GM18907 (cell line): ENCODE data around the gene TMED8.
"Not testable (repeated sequence)": the region's sequence is repeated elsewhere in the genome, so short reads cannot be mapped to it uniquely, and the experiment has no call there.

Experiments used
- ATAC-seq: cut with Tn5 transposase; IDR thresholded peaks from one replicate; pipeline ENCODE4 v1.9.1; 2021; ENCODE audit warnings: mild to moderate bottlenecking, moderate library complexity; ENCODE audit not compliant: unreplicated experiment

The TMED8 gene

GRCh38 chr14:77324289-77324688 is 52.6 kb downstream of the TMED8 start:
- ATAC-seq = no peak

DNA sequence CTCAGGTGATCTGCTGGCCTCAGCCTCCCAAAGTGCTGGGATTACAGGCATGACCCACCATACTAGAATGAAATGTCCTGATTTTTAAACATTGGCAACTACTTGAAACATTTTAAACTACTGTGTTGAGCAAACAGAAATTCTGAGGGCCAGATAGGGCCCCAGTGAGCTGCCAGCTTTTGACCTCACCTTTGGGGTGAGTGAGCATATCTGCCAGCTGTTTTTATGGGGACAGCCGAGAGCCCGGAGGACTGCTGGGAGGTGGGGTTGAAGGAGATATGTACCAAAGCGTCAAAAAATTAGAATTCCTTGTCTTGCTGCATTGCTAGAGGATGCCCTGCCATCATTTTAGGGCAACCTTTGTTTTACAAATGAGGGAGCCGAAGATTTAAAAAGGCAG is 53.3 kb downstream of the TMED8 start:
- ATAC-seq = no peak

- ATAC-seq = no peak
Measured at GRCh38 chr14:77322951-77323350, 53.9 kb downstream of the TMED8 start.

DNA sequence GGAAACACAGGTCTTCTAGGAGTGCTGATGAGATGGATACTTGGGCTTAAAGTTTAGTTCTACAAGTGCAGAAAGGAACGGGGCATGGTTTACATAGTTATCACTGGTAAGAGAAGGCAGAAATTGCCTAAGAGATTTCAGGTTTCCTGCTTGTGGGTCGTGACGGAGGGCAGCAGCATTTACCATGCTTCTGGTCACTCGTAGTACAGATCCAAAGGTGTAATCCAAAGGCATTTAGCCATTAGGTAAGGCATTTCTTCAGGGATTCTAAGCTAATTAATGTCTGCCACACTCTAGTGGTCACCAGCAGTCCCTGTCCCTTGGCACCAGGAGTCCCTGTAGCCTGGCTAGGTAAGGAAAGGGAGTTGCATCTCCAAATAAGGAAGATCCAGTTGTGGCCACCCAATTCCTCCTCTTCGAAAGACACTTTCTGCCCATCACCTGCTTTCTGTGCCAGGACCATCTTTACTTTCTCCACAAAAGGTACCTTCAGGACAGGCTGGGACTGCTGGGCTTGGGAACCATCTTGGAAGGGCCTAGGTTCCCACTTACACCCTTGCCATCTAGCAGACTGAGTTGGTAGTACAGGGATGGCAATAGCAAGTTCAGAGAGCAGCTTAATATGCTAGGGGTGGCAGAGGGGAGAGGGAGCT is 54.5 kb downstream of the TMED8 start:
- ATAC-seq = no peak

DNA sequence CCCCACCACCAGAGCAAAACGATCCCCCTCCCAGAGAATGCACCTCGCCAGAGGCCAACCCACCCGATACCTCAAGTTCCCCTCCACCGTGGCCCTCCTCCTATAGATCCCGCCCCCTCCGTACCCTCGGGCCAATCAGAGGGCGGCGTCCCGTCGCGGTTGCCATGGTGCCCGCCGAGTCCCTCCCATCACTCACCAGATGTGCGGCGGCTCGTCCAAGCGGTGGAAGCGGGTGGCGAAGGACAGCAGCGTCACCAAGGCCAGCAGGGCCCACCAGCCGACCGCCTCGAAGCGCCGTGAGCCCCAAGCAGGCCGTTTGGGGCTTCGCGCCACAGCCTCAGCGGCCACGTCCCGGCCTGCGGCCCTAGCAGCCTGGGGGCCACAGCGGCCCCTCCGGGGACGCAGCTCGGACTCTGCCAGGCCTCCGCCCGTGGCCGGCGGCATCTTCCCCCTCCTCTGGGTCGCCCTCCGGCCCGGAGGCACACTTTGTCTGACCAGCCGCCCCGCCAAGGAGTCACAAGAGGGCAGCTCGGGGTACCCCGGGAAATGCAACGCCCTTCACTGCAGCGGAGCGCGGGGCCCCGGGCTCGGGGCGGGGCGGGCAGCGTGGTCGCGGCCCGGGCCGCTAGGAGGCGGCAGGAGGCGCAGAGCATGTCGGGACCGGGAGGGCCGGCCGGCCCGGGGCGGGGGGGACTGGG is 56.5 kb downstream of the TMED8 start, which contains the start of gene POMT2:
Gene POMT2, minus strand, starts transcription at position 646 of the 698 bp plus-strand sequence. Its CDS starts 202 bp downstream, at position 444.
- ATAC-seq = peak; percentile 77

DNA sequence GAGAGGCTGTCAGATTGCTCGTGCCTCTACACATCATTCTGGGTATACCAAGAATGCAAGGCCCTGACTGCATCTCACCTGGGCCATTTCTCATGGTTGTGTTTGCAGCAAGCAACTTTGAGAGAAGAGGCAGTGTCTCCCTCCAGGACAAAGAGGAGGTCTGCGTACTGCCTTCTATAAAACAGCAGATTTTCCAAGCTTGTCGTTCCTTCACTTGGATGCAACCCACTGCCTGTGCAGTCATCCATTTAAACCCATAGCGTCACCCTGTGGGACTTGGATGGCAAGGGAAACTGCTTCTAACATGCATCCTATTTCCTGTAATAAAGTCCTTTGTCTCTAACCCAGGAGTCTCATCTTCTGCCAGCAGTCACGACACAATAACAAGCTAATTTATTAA is 57.5 kb downstream of the TMED8 start:
- no peak for ATAC-seq

- not testable (repeated sequence) for ATAC-seq
Measured at GRCh38 chr14:77318756-77319155, 58.1 kb downstream of the TMED8 start.

- ATAC-seq = no peak
Measured at GRCh38 chr14:77318006-77318553, 58.8 kb downstream of the TMED8 start.

DNA sequence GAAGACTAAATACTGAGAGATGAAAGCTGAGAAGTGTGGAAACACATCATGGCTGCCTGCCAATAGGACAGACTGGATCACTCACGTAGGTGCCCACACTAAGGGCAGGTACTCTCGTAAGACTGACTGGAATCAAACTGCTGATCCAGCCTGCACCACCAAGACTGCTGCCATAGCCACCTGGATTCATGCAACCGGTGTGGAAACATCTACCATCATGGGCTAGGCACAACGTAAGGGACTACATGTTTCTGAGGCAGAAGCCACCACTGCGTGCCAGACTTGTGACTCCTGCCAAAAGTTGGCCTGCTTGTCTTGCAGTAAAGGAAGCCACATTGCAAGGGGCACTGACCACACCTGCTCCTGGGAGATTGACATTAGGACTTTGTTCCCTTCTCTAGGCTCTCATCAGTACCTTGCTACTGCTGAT is 60.0 kb downstream of the TMED8 start:
- no peak for ATAC-seq

DNA sequence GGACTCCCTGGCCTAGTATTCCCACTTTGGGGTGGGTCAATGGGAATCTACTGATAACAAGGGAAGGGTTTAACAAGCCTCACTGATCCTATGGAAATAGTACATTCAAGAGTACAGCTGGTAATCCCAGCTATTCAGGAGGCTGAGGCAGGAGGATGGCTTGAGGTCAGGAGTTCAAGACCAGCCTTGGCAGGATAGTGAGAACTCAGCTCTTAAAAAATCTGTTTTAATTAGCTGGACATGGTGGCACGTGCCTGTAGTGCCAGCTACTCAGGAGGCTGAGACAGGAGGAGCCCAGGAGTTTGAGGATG is 60.7 kb downstream of the TMED8 start:
- no peak for ATAC-seq

DNA sequence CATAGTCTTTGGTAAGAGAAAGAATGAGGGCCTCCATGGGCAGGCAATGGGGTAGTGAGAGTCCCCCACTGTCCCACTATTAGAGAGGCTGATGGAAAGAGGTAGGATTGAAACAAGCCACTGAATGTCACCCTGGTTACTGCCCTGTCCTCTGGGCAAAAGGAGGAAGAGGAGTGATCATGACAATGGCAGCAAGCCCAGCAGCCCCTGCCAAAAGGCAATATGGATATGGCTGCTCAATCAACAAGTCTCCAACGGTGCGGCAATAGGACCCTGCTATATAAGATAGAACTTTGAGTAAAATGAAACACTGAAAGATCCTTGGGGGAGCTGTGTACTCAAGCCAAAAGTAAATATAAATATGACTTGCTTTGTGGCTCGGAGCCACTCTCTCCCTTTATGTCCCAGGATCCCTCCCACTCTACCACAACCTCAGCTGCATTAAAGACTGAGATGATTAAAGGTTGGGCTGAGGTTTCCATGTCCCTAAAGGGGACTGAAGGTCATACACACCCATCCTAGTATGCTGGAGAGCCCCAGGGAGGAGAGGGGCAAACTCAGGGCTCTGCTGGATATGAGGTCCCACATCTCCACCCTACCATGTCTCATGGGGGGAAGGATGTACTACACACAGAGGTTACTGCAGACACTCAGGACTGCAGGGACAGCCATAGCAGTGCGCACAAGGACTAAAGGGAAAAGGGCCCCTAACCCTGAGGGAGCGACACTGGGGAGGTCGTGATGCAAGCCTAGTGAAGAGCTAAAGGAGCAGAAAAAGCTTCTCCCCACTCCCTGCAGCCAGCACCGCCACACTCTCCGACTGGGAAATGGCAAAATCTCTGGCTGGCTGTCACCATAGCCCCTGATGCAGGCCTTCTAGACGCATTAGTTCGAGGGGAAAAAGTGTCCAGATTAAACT is 62.1 kb downstream of the TMED8 start:
- ATAC-seq = no peak

GRCh38 chr14:77314043-77314442 is 62.9 kb downstream of the TMED8 start:
- ATAC-seq = no peak

DNA sequence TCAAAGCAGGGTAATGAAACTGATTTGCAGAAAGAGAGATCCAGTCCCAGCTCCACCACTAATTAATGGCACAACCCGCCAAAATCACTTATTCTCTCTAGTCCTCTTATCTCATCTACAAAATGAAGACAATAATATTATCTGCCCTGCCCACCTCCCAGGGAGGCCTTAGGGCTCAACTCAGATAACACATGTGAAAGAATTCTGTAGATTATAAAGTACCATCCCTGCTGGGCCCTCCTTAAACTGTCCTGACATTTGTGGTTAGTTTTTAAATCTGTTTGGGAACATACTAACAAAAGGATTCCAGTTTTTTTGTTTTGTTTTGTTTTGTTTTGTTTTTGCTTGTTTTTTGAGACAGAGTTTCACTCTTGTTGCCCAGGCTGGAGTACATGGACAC is 63.5 kb downstream of the TMED8 start:
- no peak for ATAC-seq

- ATAC-seq = no peak
Measured at GRCh38 chr14:77311217-77311616, 65.7 kb downstream of the TMED8 start.

GRCh38 chr14:77310026-77310425 is 66.9 kb downstream of the TMED8 start:
- no peak for ATAC-seq

DNA sequence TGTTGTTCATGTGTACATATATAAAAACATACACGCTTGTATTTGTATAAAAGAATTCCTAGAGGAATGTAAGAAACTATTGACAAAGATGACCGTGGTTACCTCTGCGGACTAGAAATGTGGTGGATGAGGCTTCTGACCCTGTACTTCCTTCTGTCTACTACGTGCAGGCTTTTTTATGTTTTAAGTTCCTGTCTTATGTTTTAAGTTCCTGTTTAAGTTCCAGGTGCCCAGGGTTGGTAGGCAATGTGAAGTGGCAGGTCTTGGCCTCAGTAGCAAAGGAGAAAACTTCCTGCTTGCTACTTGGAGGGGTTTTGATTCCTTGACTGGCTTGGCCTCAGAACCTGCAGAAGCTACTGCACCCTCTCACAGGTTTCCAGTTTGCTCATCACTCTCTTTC is 67.8 kb downstream of the TMED8 start:
- no peak for ATAC-seq

- ATAC-seq = no peak
Measured at GRCh38 chr14:77306851-77307496, 69.9 kb downstream of the TMED8 start.

GRCh38 chr14:77306416-77306815 is 70.5 kb downstream of the TMED8 start:
- no peak for ATAC-seq

DNA sequence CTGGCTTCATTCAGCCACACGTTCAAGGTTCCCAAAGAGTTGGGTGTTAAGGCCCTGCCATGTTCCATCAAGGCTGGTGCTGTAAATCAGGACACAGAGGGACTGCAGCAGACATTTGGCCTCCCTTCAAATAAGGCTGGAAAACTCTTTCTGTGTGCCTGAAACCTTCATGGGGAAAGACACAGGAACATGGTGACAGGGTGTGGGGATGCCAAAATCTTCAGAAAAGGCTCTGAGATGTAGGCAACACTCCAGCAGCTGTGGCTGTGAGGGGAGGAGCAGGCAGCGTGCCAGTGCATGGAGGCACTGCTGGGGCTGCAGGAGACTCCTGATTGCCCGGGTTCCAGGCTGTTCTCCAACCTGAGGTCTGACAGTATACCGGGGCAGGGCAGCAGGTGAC is 71.2 kb downstream of the TMED8 start:
- ATAC-seq = no peak

DNA sequence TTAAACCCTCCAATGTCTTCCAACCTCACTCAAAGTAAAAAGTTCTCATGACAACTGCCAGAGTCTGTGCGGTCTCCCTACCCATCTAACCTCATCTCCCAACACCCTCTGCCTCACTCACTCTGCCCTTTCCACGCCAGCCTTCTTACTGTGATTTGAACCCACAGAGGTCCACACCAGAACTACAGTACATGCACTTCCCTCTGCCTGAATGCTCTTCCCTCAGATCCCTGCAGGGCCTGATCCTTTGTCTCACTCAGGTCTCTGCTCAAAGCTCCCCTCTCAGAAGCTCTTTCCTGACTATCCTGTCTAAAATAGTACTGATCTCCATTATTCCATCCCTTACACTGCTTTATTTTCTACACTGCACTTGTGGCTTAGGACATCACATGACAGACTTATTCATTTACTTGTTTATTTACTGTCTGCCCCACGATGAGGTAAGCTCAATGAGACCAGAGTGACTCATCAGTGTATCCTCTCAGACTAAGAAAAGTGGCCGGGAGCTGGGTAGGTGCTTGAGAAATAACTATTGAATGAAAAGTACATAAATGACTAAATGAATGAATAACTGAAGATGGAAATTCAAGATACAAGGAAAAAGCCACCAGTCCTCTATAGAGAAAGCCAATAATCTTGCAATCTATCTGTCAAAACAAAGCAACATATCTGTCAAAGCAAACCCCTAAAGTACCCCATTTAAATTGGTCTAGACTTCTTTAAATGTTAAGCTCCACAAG is 73.3 kb downstream of the TMED8 start:
- ATAC-seq = peak; percentile 85
